WTC11 (cell line): ENCODE results near the gene GJA3. TPM values are rescaled to one million over a fixed set of nuclear protein-coding genes. Genes with fewer than 3 reads are reported as not detected.

Source experiments
- ATAC-seq: fragments of 200-7000 bp; cut with Tn5 transposase; 2 replicates; pipeline ENCODE4 v1.10.0; 2021; ENCODE audit warnings: mild to moderate bottlenecking, moderate library complexity
- CTCF ChIA-PET: fragments of 300-600 bp; sonication (Branson Sonifier 250); formaldehyde crosslinking; loops from one replicate; lab custom pipeline; 2021; ENCODE audit warnings: antibody characterized with exemption; lab: Charles Lee
- POLR2A ChIA-PET: fragments of 350-600 bp; sonication (Branson Sonifier 250); formaldehyde crosslinking; loops from one replicate; lab custom pipeline; 2021; ENCODE audit warnings: antibody characterized with exemption; lab: Charles Lee
- DNase-seq: peaks from one replicate; pipeline ENCODE4 v3.0.0; 2021; ENCODE audit warnings: low spot score
- H3K27ac Mint-ChIP-seq: 2 replicates; pipeline ENCODE4 v1.8.0; 2021; ENCODE audit warnings: mixed read lengths
- H3K27me3 Mint-ChIP-seq: 2 replicates; pipeline ENCODE4 v1.8.0; 2021; ENCODE audit warnings: low read depth, mild to moderate bottlenecking, moderate library complexity, mixed read lengths
- H3K36me3 Mint-ChIP-seq: 2 replicates; pipeline ENCODE4 v1.8.0; 2021; ENCODE audit warnings: mixed read lengths
- H3K4me1 Mint-ChIP-seq: 2 replicates; pipeline ENCODE4 v1.8.0; 2022; ENCODE audit warnings: mixed read lengths
- H3K4me3 Mint-ChIP-seq: 2 replicates; pipeline ENCODE4 v1.8.0; 2021; ENCODE audit warnings: mild to moderate bottlenecking, moderate library complexity, mixed read lengths
- H3K9me3 Mint-ChIP-seq: 2 replicates; pipeline ENCODE4 v1.8.0; 2021; ENCODE audit warnings: mixed read lengths
- ARID4B ChIP-seq: sonication (generic); formaldehyde crosslinking; IDR thresholded peaks from 2 replicates; pipeline ENCODE4 v1.8.0; 2023; ENCODE audit warnings: missing genetic modification reagents, mild to moderate bottlenecking, borderline replicate concordance
- ATF1 ChIP-seq: sonication (generic); formaldehyde crosslinking; IDR thresholded peaks from 2 replicates; pipeline ENCODE4 v1.8.1; 2023; ENCODE audit warnings: mild to moderate bottlenecking, moderate library complexity, missing genetic modification reagents
- ELF4 ChIP-seq: sonication (generic); formaldehyde crosslinking; IDR thresholded peaks from 2 replicates; pipeline ENCODE4 v1.8.1; 2022; ENCODE audit warnings: low read depth, mild to moderate bottlenecking, moderate library complexity, missing genetic modification reagents
- FOXK1 ChIP-seq: sonication (generic); formaldehyde crosslinking; IDR thresholded peaks from 2 replicates; pipeline ENCODE4 v1.8.0; 2022; ENCODE audit warnings: mild to moderate bottlenecking, moderate library complexity, missing genetic modification reagents
- HMGA2 ChIP-seq: fragments of 250-450 bp; sonication (Bioruptor Pico); IDR thresholded peaks from 2 replicates; pipeline ENCODE4 v1.4.0; 2021; ENCODE audit warnings: mild to moderate bottlenecking, moderate library complexity
- KAT7 ChIP-seq: sonication (generic); formaldehyde crosslinking; IDR thresholded peaks from 2 replicates; pipeline ENCODE4 v1.8.1; 2023; ENCODE audit warnings: missing genetic modification reagents, mild to moderate bottlenecking, borderline replicate concordance
- NFE2L1 ChIP-seq: sonication (generic); formaldehyde crosslinking; IDR thresholded peaks from 2 replicates; pipeline ENCODE4 v1.8.1; 2023; ENCODE audit warnings: missing genetic modification reagents
- NFYB ChIP-seq: sonication (generic); formaldehyde crosslinking; conservative IDR thresholded peaks from 2 replicates; pipeline ENCODE4 v1.8.0; 2022; ENCODE audit warnings: low read depth, missing genetic modification reagents
- PRRX2 ChIP-seq: fragments of 250-450 bp; sonication (Bioruptor Pico); IDR thresholded peaks from 2 replicates; pipeline ENCODE4 v1.8.0; 2021; ENCODE audit warnings: mild to moderate bottlenecking
- TEAD4 ChIP-seq: sonication (generic); formaldehyde crosslinking; IDR thresholded peaks from 2 replicates; pipeline ENCODE4 v1.8.0; 2022; ENCODE audit warnings: mild to moderate bottlenecking, missing genetic modification reagents
- ZNF425 ChIP-seq: fragments of 250-450 bp; sonication (Bioruptor Pico); conservative IDR thresholded peaks from 2 replicates; pipeline ENCODE4 v1.9.0; 2021; ENCODE audit warnings: mild to moderate bottlenecking
- total RNA-seq: library from RNA; stranded (reverse); gene quantifications from 3 replicates; pipeline ENCODE4 v1.2.3, GENCODE V29; 2021
- TF ChIP-seq, protein P1 (sequence below): sonication (generic); formaldehyde crosslinking; IDR thresholded peaks from 2 replicates; pipeline ENCODE4 v1.8.1; 2022; ENCODE audit warnings: mild to moderate bottlenecking, moderate library complexity, missing genetic modification reagents
- TF ChIP-seq, protein P2 (sequence below): sonication (generic); formaldehyde crosslinking; IDR thresholded peaks from 2 replicates; pipeline ENCODE4 v1.8.1; 2023; ENCODE audit warnings: mild to moderate bottlenecking, missing genetic modification reagents, borderline replicate concordance
- TF ChIP-seq, protein P3 (sequence below): sonication (generic); formaldehyde crosslinking; IDR thresholded peaks from 2 replicates; pipeline ENCODE4 v1.8.1; 2022; ENCODE audit warnings: mild to moderate bottlenecking, missing genetic modification reagents, moderate library complexity, borderline replicate concordance
- TF ChIP-seq, protein P4 (sequence below): sonication (generic); formaldehyde crosslinking; IDR thresholded peaks from 2 replicates; pipeline ENCODE4 v1.8.1; 2023; ENCODE audit warnings: mild to moderate bottlenecking, missing genetic modification reagents

Gene GJA3
- total RNA-seq, 1 experiment from 2014 or later, result 0.48 TPM

- H3K9me3 Mint-ChIP-seq, result no peaks in the 10 kb centered on the region
- ChIA-PET CTCF (interaction anchor here (0.5 kb wide), 1 partner anchor 217 kb away, joined by 3 read pairs; no protein-coding TSS in a partner anchor), POLR2A (no interaction called here)
- peaks cover 9% of the 10 kb centered on the region; the same call in 1 of the 2 replicates for H3K4me1 Mint-ChIP-seq
- ATAC-seq (no peak), DNase-seq (no peak)
- TF ChIP-seq ELF4 (CRISPR knock-in tag) (no peak), NFYB (CRISPR knock-in tag) (no peak)
- TF ChIP-seq, protein P1, sequence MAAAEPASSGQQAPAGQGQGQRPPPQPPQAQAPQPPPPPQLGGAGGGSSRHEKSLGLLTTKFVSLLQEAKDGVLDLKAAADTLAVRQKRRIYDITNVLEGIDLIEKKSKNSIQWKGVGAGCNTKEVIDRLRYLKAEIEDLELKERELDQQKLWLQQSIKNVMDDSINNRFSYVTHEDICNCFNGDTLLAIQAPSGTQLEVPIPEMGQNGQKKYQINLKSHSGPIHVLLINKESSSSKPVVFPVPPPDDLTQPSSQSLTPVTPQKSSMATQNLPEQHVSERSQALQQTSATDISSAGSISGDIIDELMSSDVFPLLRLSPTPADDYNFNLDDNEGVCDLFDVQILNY (CRISPR knock-in tag), result no peak
- H3K27ac Mint-ChIP-seq, result no peak overlapping the region
- peaks cover 5% of the 10 kb centered on the region for H3K27me3 Mint-ChIP-seq
- no peak overlapping the region for H3K4me3 Mint-ChIP-seq
- no peaks in the 10 kb centered on the region for H3K36me3 Mint-ChIP-seq
These were observed 7.5 kb upstream of the GJA3 start for GRCh38 chr13:20168396-20168795.

DNA sequence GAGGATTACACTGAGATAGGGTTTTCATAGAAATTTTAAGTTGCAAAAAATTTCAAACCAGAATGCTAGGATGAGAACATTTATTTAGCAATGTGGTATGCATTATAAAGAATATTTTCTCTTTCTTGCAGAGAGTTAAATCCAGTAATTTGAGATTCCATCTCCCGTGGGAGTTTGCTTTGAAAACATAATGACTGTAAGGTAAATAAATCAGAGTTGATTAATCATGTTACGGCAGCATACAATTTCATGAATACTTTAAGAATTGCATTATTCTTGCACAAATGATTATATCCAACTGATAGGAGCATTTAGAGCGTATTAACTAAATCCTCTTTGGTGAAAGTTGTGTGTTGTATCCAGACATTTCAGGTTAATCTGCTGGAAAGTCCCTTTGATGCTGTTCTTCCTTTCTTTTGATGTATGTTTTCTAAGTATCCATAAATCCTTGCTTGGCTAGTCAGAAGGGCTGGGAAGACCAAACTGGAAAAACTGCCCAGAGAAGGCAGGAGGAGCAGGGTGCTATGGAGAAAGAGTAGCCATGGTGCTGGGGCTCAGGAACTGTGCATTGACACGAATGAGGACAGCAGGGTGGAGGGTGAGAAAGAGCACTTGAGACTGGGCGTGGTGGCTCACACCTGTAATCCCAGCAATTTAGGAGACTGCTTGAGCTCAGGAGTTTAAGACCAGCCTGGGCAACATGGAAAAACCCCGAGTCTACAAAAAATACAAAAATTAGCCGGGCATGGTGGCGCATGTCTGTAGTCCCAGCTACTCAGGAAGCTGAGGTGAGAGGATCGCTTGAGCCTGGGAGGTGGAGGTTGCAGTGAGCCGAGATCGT lies 4.8 kb upstream of the GJA3 start:
- H3K4me3 Mint-ChIP-seq, result no peak overlapping the region
- ATAC-seq (no peak), DNase-seq (no peak)
- H3K4me1 Mint-ChIP-seq, result peaks cover 11% of the 10 kb centered on the region; the same call in 1 of the 2 replicates
- POLR2A ChIA-PET, result no interaction called here
- H3K9me3 Mint-ChIP-seq, result no peaks in the 10 kb centered on the region
- H3K27me3 Mint-ChIP-seq, result peaks cover 29% of the 10 kb centered on the region
- H3K36me3 Mint-ChIP-seq, result no peaks in the 10 kb centered on the region
- CTCF ChIA-PET, result no interaction called here
- H3K27ac Mint-ChIP-seq, result no peak overlapping the region
- TF ChIP-seq KAT7 (CRISPR knock-in tag) (no peak), NFE2L1 (CRISPR knock-in tag) (no peak), HMGA2 (CRISPR knock-in tag) (no peak), FOXK1 (CRISPR knock-in tag) (no peak), ARID4B (CRISPR knock-in tag) (no peak), TEAD4 (no peak), ATF1 (CRISPR knock-in tag) (no peak), ZNF425 (CRISPR knock-in tag) (no peak), PRRX2 (CRISPR knock-in tag) (no peak)
- TF ChIP-seq, protein P2, sequence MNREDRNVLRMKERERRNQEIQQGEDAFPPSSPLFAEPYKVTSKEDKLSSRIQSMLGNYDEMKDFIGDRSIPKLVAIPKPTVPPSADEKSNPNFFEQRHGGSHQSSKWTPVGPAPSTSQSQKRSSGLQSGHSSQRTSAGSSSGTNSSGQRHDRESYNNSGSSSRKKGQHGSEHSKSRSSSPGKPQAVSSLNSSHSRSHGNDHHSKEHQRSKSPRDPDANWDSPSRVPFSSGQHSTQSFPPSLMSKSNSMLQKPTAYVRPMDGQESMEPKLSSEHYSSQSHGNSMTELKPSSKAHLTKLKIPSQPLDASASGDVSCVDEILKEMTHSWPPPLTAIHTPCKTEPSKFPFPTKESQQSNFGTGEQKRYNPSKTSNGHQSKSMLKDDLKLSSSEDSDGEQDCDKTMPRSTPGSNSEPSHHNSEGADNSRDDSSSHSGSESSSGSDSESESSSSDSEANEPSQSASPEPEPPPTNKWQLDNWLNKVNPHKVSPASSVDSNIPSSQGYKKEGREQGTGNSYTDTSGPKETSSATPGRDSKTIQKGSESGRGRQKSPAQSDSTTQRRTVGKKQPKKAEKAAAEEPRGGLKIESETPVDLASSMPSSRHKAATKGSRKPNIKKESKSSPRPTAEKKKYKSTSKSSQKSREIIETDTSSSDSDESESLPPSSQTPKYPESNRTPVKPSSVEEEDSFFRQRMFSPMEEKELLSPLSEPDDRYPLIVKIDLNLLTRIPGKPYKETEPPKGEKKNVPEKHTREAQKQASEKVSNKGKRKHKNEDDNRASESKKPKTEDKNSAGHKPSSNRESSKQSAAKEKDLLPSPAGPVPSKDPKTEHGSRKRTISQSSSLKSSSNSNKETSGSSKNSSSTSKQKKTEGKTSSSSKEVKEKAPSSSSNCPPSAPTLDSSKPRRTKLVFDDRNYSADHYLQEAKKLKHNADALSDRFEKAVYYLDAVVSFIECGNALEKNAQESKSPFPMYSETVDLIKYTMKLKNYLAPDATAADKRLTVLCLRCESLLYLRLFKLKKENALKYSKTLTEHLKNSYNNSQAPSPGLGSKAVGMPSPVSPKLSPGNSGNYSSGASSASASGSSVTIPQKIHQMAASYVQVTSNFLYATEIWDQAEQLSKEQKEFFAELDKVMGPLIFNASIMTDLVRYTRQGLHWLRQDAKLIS (CRISPR knock-in tag), result no peak
- TF ChIP-seq, protein P3, sequence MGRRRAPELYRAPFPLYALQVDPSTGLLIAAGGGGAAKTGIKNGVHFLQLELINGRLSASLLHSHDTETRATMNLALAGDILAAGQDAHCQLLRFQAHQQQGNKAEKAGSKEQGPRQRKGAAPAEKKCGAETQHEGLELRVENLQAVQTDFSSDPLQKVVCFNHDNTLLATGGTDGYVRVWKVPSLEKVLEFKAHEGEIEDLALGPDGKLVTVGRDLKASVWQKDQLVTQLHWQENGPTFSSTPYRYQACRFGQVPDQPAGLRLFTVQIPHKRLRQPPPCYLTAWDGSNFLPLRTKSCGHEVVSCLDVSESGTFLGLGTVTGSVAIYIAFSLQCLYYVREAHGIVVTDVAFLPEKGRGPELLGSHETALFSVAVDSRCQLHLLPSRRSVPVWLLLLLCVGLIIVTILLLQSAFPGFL (CRISPR knock-in tag), result no peak
- TF ChIP-seq, protein P4, sequence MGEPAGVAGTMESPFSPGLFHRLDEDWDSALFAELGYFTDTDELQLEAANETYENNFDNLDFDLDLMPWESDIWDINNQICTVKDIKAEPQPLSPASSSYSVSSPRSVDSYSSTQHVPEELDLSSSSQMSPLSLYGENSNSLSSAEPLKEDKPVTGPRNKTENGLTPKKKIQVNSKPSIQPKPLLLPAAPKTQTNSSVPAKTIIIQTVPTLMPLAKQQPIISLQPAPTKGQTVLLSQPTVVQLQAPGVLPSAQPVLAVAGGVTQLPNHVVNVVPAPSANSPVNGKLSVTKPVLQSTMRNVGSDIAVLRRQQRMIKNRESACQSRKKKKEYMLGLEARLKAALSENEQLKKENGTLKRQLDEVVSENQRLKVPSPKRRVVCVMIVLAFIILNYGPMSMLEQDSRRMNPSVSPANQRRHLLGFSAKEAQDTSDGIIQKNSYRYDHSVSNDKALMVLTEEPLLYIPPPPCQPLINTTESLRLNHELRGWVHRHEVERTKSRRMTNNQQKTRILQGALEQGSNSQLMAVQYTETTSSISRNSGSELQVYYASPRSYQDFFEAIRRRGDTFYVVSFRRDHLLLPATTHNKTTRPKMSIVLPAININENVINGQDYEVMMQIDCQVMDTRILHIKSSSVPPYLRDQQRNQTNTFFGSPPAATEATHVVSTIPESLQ (CRISPR knock-in tag), result no peak
